A673 (cell line): ENCODE data around the gene PRRC2B.

Experiments used
- CTCF ChIP-seq: fragments of 300-800, 200-600 bp; sonication (generic); conservative IDR thresholded peaks from 2 replicates; pipeline ENCODE4 v1.5.1; 2017; ENCODE audit warnings: low read depth, mild to moderate bottlenecking, antibody characterized with exemption, low read length, moderate library complexity, mixed read lengths
- EZH2 ChIP-seq: fragments of 200-600 bp; sonication (generic); IDR thresholded peaks from 2 replicates; pipeline ENCODE4 v1.6.1; 2017; ENCODE audit warnings: borderline replicate concordance, low read depth, mild to moderate bottlenecking, mixed read lengths, antibody characterized with exemption, low read length; ENCODE audit not compliant: poor library complexity, severe bottlenecking

GRCh38 chr9:131525643-131526565, 132.0 kb downstream of the PRRC2B start:
- TF ChIP-seq CTCF (no peak), EZH2 (no peak)
